ENCODE results near the gene FARP2.
"Not testable (repeated sequence)": the region's sequence is repeated elsewhere in the genome, so short reads cannot be mapped to it uniquely, and the experiment has no call there.

FARP2 gene

GRCh38 chr2:241412144-241412543 is 56.1 kb downstream of the FARP2 start:
- no peak for DNase-seq (ENCODE audit: low spot score)

DNA sequence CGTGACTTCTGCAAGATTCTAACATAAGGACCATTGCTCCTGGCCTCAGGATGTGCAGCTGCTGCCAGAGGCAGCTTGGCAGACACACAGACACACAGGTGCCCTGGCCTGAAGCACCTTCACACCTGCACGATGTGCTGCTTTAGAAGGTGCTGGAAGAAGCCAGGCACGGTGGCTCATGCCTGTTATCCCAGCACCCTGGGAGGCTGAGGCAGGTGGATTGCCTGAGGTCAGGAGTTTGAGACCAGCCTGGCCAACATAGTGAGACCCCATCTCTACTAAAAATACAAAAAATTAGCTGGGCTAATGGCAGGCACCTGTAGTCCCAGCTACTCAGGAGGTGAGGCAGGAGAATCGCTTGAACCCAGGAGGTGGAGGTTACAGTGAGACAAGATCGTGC is 57.4 kb downstream of the FARP2 start:
- not testable (repeated sequence) for DNase-seq (ENCODE audit: low spot score)

DNA sequence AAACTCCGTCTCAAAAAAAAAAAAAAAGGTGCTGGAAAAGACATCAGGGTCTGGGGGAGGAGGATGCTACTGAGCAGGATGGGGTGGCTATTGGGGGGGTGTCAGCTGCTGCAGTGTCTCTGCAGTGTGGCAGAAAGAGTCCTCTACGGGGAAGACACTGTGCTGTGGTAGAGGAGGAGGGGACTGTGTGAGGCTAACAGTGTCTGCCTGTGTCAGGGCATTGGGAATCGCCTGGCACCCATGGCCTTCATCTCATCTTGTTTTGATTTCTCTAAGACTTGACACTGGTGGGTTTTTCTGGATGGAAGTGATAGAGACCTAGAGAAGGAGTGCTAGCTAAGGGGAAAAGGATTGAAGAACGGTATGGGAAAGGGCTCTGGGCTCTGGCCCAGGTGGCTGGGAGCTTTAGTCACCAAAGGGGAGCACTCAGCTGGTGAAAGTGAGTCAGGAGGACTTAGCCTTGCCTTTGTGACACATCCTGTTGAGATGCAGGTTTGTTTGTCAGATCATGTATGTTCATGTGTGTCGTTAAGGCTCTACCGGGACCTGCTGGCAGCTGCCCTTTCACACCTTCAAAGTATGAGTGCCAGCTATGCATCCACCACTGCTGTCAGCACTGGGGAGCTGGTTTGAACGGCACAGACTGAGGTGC is 58.0 kb downstream of the FARP2 start:
- DNase-seq (ENCODE audit: low spot score) = peak; percentile 76

DNA sequence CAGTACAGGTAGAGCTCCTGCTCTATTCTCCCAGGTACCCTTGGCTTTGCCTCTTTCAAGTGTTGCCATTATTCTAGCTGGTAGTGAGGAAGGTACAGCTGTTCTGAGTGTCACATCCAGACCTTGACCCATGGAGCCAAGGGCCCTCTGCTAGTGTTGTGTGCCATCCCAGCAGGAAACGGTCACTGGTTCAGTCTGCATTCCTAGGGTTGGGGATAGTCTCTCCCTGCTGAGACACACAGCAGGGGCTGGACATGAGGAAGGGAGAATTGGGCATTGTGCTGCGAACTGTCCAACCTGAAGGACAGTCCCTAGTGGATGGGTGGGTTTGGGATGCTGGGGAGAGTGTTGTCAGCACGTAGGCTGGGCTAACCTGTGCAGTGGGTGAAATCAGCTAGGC is 59.1 kb downstream of the FARP2 start:
- DNase-seq (ENCODE audit: low spot score) = no peak

DNA sequence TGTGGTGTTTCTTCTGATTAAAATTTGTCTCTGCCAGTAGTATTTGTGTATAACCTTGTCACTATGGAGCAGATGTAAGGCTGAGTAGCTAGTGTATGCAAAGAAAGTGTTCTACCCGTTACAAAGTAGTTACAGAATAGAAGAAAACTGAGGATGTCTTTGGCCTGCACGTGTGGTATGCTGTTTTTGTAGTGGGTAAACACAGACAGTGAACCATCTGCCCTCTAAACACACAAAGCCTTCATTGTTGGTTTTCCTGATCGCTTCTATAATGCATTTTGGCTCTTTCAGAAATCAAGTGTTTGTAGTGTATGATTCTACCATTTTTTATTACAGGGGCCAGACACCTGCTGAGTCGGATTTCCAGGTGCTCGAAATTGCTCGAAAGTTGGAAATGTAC is 61.5 kb downstream of the FARP2 start:
- no peak for DNase-seq (ENCODE audit: low spot score)

GRCh38 chr2:241421330-241421729 is 65.2 kb downstream of the FARP2 start:
- no peak for DNase-seq (ENCODE audit: low spot score)

DNA sequence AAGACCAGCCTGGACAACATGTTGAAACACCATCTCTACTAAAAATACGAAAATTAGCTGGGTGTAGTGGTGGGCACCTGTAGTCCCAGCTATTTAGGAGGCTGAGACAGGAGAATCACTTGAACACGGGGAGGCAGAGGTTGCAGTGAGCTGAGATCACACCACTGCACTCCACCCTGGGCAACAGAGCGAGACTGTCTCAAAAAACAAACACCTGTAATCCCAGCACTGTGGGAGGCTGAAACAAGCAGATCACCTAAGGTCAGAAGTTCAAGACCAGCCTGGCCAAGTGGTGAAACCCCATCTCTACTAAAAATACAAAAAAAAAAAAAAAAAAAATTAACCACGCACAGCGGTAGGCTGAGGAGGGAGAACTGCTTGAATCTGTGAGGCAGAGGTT is 65.9 kb downstream of the FARP2 start:
- not testable (repeated sequence) for DNase-seq (ENCODE audit: low spot score)

DNA sequence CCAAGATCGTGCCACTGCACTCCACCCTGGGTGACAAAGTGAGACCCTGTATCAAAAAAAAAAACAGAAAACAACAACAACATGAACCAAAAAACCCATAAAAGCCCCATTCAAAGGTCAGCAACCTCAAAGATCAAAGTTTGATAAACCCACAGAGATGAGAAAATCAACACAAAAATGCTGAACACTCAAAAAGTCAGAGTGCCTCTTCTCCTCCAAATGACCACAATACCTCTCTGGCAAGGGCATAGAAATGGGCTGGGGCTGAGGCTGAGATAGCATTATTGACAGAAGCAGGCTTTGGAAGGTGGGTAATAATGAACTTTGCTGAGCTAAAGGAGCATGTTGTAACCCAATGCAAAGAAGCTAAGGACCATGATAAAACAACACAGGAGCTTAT is 66.3 kb downstream of the FARP2 start:
- no peak for DNase-seq (ENCODE audit: low spot score)

- DNase-seq (ENCODE audit: low spot score) = not testable (repeated sequence)
These were observed 67.4 kb downstream of the FARP2 start for GRCh38 chr2:241423489-241423888.

DNA sequence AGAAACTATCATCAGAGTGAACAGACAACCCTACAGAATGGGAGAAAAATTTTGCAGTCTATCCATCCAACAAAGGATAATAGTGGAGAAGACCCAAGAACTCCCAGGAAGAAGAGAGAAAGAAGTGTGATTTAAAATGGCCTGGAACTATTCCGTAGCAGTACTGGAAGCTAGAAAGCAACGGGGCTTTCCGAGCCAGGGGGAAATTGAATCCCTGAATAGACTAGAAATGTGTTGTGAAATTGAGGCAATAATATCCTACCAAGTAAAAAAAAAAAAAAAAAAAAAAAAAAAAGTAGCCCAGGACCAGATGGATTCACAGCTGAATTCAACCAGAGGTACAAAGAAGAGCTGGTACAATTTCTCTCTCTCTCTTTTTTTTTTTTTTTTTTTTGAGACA is 69.3 kb downstream of the FARP2 start:
- no peak for DNase-seq (ENCODE audit: low spot score)

DNA sequence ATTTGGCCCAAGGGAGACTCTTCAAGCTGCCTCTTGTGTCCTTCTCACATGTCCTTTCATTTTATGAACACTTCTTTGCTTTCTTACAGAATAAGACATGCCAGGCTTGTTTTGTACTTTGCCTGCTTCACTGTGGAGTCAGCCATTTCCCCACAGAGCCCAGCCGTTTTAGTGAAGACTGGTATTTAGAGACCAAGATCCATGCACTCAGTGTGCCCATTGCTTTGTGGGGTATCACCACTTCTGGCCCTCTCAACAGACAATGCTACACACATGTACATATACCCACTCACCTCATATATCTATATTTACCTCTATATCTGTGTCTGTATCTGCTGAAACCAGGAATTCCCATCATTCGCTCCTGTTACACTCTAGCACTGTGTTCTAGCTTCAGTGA is 74.1 kb downstream of the FARP2 start:
- no peak for DNase-seq (ENCODE audit: low spot score)

DNA sequence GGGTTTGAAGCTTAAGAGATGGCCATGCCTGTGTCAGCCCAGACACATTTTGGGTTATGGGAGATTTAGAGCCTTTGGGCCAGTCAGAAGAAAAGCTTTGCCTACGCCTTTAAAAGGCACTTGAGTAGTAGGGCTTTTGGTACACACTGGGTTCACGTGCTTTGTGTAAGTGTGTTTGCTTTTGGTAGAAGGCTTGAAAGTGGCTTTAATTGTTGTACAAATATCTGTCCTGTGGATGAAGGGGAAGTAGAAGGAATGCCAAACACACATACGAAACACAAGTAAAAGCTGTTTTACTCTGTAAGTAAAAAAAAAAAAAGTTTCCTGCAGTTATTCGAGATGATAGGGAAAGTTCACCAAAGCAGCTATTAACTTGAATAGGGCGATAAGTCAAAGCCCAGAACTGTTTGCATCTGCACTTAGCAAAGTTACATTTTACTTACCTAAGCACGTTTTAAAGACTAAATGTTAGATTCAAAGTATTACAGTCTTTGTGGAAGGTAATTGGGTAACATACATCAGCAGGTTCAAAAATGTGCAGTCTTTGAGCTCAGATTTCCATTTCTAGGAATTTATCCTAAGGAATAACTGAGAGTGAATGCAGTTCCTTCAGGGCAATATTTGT is 76.9 kb downstream of the FARP2 start:
- no peak for DNase-seq (ENCODE audit: low spot score)

DNA sequence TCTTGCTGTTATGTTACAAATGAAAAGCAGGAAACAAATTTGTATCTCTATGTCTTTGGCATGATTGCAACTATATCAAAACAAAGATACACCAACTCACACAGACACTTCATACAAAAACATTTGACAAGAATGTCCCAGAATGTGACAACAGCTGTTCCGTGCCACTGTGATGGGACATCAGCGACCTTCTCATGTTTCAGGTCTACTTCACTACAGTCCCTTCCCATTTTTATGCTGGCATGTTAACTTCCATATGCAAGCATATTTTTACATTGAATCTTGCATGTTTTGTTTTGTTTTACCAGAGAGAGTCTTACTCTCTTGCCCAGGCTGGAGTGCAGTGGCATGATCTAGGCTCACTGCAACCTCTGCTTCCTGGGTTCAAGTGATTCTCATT is 81.1 kb downstream of the FARP2 start:
- DNase-seq (ENCODE audit: low spot score) = no peak

- no peak for DNase-seq (ENCODE audit: low spot score)
These were observed 85.4 kb downstream of the FARP2 start for GRCh38 chr2:241441492-241441891.

- peak; percentile 82 for DNase-seq (ENCODE audit: low spot score)
These were observed 87.6 kb downstream of the FARP2 start for GRCh38 chr2:241443486-241444223.

GRCh38 chr2:241445426-241445825 is 89.3 kb downstream of the FARP2 start:
- DNase-seq (ENCODE audit: low spot score) = peak; percentile 13

DNA sequence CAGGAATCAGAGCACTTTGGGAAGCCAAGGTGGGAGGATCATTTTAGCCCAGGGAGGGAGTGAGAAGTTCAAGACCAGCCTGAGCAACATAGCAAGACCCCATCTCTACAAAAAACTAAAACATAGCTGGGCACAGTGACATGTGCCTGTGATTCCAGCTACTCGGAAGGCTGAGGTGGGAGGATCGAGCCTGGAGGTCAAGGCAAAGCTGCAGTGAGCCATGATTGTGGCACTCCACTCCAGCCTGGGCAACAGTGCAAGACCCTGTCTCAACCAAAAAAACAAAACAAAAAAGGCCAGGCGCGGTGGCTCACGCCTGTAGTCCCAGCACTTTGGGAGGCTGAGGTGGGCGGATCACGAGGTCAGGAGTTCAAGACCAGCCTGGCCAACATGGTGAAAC is 94.0 kb downstream of the FARP2 start:
- not testable (repeated sequence) for DNase-seq (ENCODE audit: low spot score)

DNA sequence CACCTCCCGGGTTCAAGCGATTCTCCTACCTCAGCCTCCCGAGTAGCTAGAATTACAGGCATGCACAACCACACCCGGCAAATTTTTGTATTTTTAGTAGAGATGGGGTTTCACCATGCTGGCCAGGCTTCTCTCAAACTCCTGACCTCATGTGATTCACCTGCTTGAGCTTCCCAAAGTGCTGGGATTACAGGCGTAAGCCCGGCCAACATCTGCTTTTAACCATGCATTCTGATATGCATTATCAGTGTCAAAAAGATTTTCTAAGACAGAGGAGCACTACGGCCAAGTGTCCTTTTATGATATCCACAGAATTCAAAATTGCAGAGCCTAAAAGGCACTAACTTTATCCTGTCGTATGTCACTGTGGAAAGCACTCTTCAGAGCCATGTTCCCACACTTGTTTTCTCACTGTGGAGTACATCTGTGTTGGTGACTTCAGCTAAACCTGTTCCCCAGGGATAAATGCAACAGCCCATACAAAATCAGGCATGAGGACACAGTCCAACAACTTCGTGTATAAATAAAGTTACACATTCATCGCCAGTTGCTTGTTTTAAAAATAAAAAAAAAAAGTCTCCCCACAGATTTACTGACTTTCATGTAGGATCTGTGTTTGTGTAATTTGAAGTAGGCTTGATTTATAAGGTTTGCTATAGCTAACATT is 95.9 kb downstream of the FARP2 start:
- no peak for DNase-seq (ENCODE audit: low spot score)

DNA sequence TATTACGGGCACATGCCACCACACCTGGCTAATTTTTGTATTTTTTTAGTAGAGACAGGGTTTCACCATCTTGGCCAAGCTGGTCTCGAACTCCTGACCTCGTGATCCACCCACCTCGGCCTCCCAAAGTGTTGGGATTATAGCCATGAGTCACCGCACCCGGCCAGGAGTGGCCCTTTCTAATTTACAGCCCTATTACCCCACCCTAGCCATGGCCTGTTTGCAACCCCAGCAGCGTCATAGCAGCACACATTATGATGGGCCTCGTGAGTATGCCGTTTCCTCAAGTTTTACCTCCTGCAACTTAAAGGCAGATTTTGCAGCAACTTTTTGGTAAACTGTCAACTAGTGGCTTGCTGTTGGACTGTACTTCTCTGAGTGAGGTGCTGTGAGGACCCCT is 97.8 kb downstream of the FARP2 start:
- not testable (repeated sequence) for DNase-seq (ENCODE audit: low spot score)

DNA sequence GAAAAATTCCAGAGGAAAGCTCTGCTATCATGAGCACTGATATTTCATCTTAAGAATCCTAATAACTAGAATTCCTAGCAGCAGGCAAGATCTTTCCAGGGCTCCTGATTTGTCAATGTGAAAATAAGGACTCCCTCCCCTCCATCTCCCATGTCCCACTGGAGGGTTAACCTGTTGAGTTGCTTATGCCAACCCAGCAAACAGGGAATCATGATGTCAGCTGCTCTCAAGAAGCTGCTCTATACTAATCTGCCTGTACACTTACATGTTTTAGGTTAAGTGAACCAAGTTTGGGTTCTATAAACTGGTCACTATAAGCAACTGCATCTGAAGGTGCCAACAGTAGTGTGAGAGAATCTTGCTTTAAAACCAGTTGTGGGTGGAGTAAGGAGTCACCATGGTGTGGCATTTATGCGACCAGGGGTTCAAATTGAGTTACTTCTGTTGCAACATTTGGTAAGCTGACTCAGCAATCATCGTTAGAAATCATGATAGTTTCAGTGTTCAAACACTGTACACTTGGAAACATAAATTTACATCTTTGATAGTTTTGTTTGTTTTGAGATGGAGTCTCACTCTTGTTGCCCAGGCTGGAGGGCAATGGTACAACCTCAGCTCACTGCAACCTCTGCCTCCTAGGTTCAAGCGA is 98.9 kb downstream of the FARP2 start:
- no peak for DNase-seq (ENCODE audit: low spot score)

- DNase-seq (ENCODE audit: low spot score) = no peak
These were observed 100.5 kb downstream of the FARP2 start for GRCh38 chr2:241456546-241456945.

DNA sequence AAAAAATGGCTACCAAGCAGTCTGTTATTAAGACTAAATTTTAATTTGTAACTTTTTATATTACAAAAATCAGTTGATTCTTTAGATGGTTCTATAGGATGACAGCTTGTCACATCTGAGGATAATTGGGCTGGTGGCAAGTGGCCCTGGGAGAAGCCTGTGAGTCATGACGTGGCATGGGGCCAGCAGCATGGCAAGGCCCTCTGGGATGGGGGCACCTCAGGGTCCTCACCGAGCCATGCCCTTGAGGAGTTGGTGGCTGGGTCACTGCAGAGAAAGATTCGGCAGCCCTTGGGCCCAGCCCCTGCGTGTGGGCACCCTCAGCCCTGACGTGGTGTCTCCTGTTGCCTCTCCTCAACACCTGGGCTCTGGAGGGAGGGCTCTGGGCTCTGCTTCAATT is 102.6 kb downstream of the FARP2 start:
- no peak for DNase-seq (ENCODE audit: low spot score)

All from kidney tubule cell (primary cell).